Neural progenitor cell (in vitro differentiated cells): ENCODE measurements around the gene SDK2. TPM values are rescaled to one million over a fixed set of nuclear protein-coding genes. Genes with fewer than 3 reads are reported as not detected.

ENCODE experiments used
- DNase-seq: peaks from one replicate; pipeline ENCODE4 v3.0.0-alpha.2; 2016; ENCODE audit warnings: low spot score
- H2AFZ ChIP-seq: fragments of 200-600 bp; sonication (generic); replicated peaks from 2 replicates; pipeline ENCODE4 v1.6.1; 2016; ENCODE audit warnings: antibody characterized with exemption
- H3F3A ChIP-seq: fragments of 200-600 bp; sonication (generic); 2 replicates; pipeline ENCODE4 v1.6.1; 2016; ENCODE audit warnings: antibody characterized with exemption, low read depth
- H3K27ac ChIP-seq: fragments of 200-600 bp; sonication (generic); 2 replicates; pipeline ENCODE4 v1.5.1; 2016; ENCODE audit warnings: mild to moderate bottlenecking
- H3K27me3 ChIP-seq: fragments of 200-600 bp; sonication (generic); 2 replicates; pipeline ENCODE4 v1.6.1; 2016; ENCODE audit warnings: mild to moderate bottlenecking, moderate library complexity
- H3K36me3 ChIP-seq: fragments of 200-600 bp; sonication (generic); 2 replicates; pipeline ENCODE4 v1.5.1; 2016
- H3K4me1 ChIP-seq: fragments of 200-600 bp; sonication (generic); 2 replicates; pipeline ENCODE4 v1.6.1; 2016; ENCODE audit warnings: mixed run types
- H3K4me2 ChIP-seq: fragments of 200-600 bp; sonication (generic); 2 replicates; pipeline ENCODE4 v1.6.1; 2016
- H3K4me3 ChIP-seq: fragments of 200-600 bp; sonication (generic); 2 replicates; pipeline ENCODE4 v1.5.1; 2016
- H3K79me2 ChIP-seq: fragments of 200-600 bp; sonication (generic); 2 replicates; pipeline ENCODE4 v1.6.1; 2016; ENCODE audit warnings: low read depth
- H3K9ac ChIP-seq: fragments of 200-600 bp; sonication (generic); 2 replicates; pipeline ENCODE4 v1.6.1; 2016
- H3K9me3 ChIP-seq: fragments of 200-600 bp; sonication (generic); 2 replicates; pipeline ENCODE4 v1.5.1; 2016; ENCODE audit warnings: low read depth
- H4K20me1 ChIP-seq: fragments of 200-600 bp; sonication (generic); 2 replicates; pipeline ENCODE4 v1.6.1; 2016; ENCODE audit warnings: low read depth
- H3K27ac Mint-ChIP-seq: 3 replicates; pipeline ENCODE4 v1.8.0; 2021; ENCODE audit warnings: mixed read lengths
- H3K27me3 Mint-ChIP-seq: 2 replicates; pipeline ENCODE4 v1.8.0; 2022; ENCODE audit warnings: low read depth, mild to moderate bottlenecking, inconsistent platforms, moderate library complexity, mixed read lengths; ENCODE audit not compliant: insufficient read depth
- H3K36me3 Mint-ChIP-seq: 3 replicates; pipeline ENCODE4 v1.8.0; 2021; ENCODE audit warnings: mixed read lengths
- H3K4me1 Mint-ChIP-seq: 3 replicates; pipeline ENCODE4 v1.8.0; 2021; ENCODE audit warnings: mixed read lengths
- H3K4me3 Mint-ChIP-seq: 3 replicates; pipeline ENCODE4 v1.8.0; 2021; ENCODE audit warnings: mild to moderate bottlenecking, moderate library complexity, mixed read lengths
- H3K9me3 Mint-ChIP-seq: 3 replicates; pipeline ENCODE4 v1.8.0; 2020; ENCODE audit warnings: mixed read lengths
- CTCF ChIP-seq: fragments of 200-600 bp; sonication (generic); IDR thresholded peaks from 2 replicates; pipeline ENCODE4 v1.5.1; 2017; ENCODE audit warnings: antibody characterized with exemption, mild to moderate bottlenecking
- EZH2 ChIP-seq: fragments of 200-600 bp; sonication (generic); IDR thresholded peaks from 2 replicates; pipeline ENCODE4 v1.6.1; 2017; ENCODE audit warnings: antibody characterized with exemption, mild to moderate bottlenecking, moderate library complexity
- EZH2phosphoT487 ChIP-seq: fragments of 200-600 bp; sonication (generic); IDR thresholded peaks from 2 replicates; pipeline ENCODE4 v1.6.1; 2017; ENCODE audit warnings: antibody characterized with exemption
- total RNA-seq: library from RNA; depleted of rRNA; stranded (reverse); fragments of >200 nt; gene quantifications from 2 replicates; pipeline ENCODE4 v1.2.3, GENCODE V29; 2015; ENCODE audit warnings: low replicate concordance

Gene SDK2
- total RNA-seq, 1 donor from 2014 or later: 15.3 TPM

- no peaks in the 10 kb centered on the region for H3K9me3 Mint-ChIP-seq
- no peak overlapping the region for H3K9ac ChIP-seq
These were observed 323.5 kb downstream of the SDK2 start for GRCh38 chr17:73320601-73321264.

GRCh38 chr17:73319766-73320165 is 324.5 kb downstream of the SDK2 start:
- Histone ChIP-seq H3K27ac (no peak overlapping the region), H2AFZ (no peak overlapping the region), H3K9ac (no peak overlapping the region), H4K20me1 (no peaks in the 10 kb centered on the region), H3K9me3 (no peaks in the 10 kb centered on the region), H3K4me3 (no peak overlapping the region), H3F3A (peaks cover 10% of the 10 kb centered on the region), H3K4me1 (peaks cover 6% of the 10 kb centered on the region), H3K79me2 (no peaks in the 10 kb centered on the region), H3K27me3 (no peaks in the 10 kb centered on the region), H3K4me2 (no peak overlapping the region), H3K36me3 (no peaks in the 10 kb centered on the region)
- H3K9me3 Mint-ChIP-seq: no peaks in the 10 kb centered on the region
- DNase-seq: no peak
- H3K4me3 Mint-ChIP-seq: peak overlapping the region; percentile 55
- H3K4me1 Mint-ChIP-seq: peaks cover 42% of the 10 kb centered on the region
- TF ChIP-seq EZH2 (no peak), EZH2phosphoT487 (no peak), CTCF (no peak)
- peaks cover 25% of the 10 kb centered on the region for H3K27me3 Mint-ChIP-seq
- H3K27ac Mint-ChIP-seq: no peak overlapping the region
- H3K36me3 Mint-ChIP-seq: no peaks in the 10 kb centered on the region

More at GRCh38 chr17:73320601-73321264, 323.5 kb downstream of the SDK2 start:
- no peaks in the 10 kb centered on the region for H3K36me3 ChIP-seq
- H3K4me1 ChIP-seq: peaks cover 14% of the 10 kb centered on the region
- H3K79me2 ChIP-seq: no peaks in the 10 kb centered on the region
- Mint-ChIP-seq H3K4me3 (peak overlapping the region; percentile 38), H3K27ac (peak overlapping the region; percentile 33), H3K36me3 (no peaks in the 10 kb centered on the region), H3K4me1 (peaks cover 52% of the 10 kb centered on the region), H3K27me3 (peaks cover 22% of the 10 kb centered on the region)
- H3F3A ChIP-seq: peaks cover 5% of the 10 kb centered on the region
- DNase-seq: no peak
- H2AFZ ChIP-seq: no peak overlapping the region
- no peak overlapping the region for H3K27ac ChIP-seq
- TF ChIP-seq EZH2 (no peak), CTCF (no peak), EZH2phosphoT487 (no peak)
- no peaks in the 10 kb centered on the region for H4K20me1 ChIP-seq
- no peak overlapping the region for H3K4me2 ChIP-seq
- no peaks in the 10 kb centered on the region for H3K9me3 ChIP-seq
- no peaks in the 10 kb centered on the region for H3K27me3 ChIP-seq
- H3K4me3 ChIP-seq: no peak overlapping the region

- Mint-ChIP-seq H3K27me3 (peaks cover 25% of the 10 kb centered on the region), H3K4me1 (peaks cover 35% of the 10 kb centered on the region), H3K27ac (no peak overlapping the region), H3K9me3 (no peaks in the 10 kb centered on the region), H3K36me3 (no peaks in the 10 kb centered on the region), H3K4me3 (no peak overlapping the region)
- no peak overlapping the region for H3K4me2 ChIP-seq
- no peak overlapping the region for H2AFZ ChIP-seq
- H3K9ac ChIP-seq: no peak overlapping the region
- no peak overlapping the region for H3K27ac ChIP-seq
- peaks cover 4% of the 10 kb centered on the region for H3K4me1 ChIP-seq
- H3F3A ChIP-seq: peaks cover 10% of the 10 kb centered on the region
- H3K9me3 ChIP-seq: no peaks in the 10 kb centered on the region
- H4K20me1 ChIP-seq: no peaks in the 10 kb centered on the region
- no peak for TF ChIP-seq EZH2
- TF ChIP-seq CTCF: no peak
- TF ChIP-seq EZH2phosphoT487: no peak
- H3K27me3 ChIP-seq: no peaks in the 10 kb centered on the region
- no peak overlapping the region for H3K4me3 ChIP-seq
- no peak for DNase-seq
- no peaks in the 10 kb centered on the region for H3K36me3 ChIP-seq
- no peaks in the 10 kb centered on the region for H3K79me2 ChIP-seq
These were observed 325.4 kb downstream of the SDK2 start for GRCh38 chr17:73318836-73319235.
